Stimulated activated CD8-positive, alpha-beta memory T cell treated with anti-CD3 and anti-CD28 coated beads, Interleukin-4, amount 100 ng/mL, for 1 hour (primary cell): ENCODE data around the gene HADH.
"Not testable (repeated sequence)": the region's sequence is repeated elsewhere in the genome, so short reads cannot be mapped to it uniquely, and the experiment has no call there.

Experiments
- DNase-seq, 2 donors: peaks; one replicate each; pipeline ENCODE4 v3.0.0-alpha.2; 2020; ENCODE audit warnings: low read depth in 2 of 2, low spot score in 1 of 2

Gene HADH

DNA sequence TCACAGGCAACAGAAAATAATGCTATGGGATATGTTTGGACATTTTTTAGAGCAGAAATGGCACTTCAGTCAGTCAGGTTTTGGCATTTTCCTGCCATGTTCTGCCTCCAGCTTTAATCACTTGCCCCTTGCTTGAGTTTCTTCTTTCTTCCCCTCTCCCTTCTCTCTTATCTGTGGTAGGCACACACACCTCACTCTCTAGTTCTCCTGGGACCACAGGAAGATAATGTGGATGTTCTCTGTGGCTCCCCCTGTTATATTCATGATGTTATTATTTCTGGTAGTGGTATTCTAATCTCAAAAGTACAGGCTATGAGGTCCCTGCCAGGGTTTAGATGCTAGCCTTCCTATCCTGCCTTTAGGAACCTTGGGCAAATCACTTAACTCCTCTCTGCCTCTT lies 5.2 kb downstream of the HADH start:
- no peak for DNase-seq

- no peak for DNase-seq
These were observed 7.5 kb downstream of the HADH start for GRCh38 chr4:107996949-107997788.

GRCh38 chr4:107997794-107998193 lies 8.1 kb downstream of the HADH start:
- DNase-seq, result no peak

GRCh38 chr4:107999932-108000539 lies 10.3 kb downstream of the HADH start:
- DNase-seq, result no peak

- no peak for DNase-seq
These were observed 11.9 kb downstream of the HADH start for GRCh38 chr4:108001540-108002135.

- no peak for DNase-seq
These were observed 14.4 kb downstream of the HADH start for GRCh38 chr4:108003982-108004515.

- DNase-seq, result no peak
These were observed 15.0 kb downstream of the HADH start for GRCh38 chr4:108004646-108005045.

DNA sequence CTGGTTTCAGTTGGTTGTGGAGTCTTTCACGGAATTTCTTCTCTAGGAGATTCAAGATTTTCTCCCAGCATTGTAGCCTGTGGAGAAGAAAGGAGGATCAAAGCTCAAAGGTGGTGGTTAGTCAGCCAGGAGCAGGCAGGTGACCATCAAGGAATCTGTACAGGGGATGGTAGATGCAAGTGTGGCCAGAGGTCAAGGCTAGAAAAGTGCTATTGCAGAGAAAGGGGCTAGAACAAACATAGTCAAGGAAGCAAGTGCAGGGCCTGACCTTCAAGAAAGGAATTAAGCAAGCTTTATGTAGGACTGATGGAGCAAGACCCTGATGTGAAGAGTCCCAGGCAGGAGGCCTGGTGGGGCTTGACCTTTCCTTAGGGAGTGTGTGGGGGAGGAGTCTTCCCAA lies 16.1 kb downstream of the HADH start:
- no peak for DNase-seq

- DNase-seq, result no peak
These were observed 16.7 kb downstream of the HADH start for GRCh38 chr4:108006361-108006760.

- no peak for DNase-seq
These were observed 18.3 kb downstream of the HADH start for GRCh38 chr4:108007984-108008383.

DNA sequence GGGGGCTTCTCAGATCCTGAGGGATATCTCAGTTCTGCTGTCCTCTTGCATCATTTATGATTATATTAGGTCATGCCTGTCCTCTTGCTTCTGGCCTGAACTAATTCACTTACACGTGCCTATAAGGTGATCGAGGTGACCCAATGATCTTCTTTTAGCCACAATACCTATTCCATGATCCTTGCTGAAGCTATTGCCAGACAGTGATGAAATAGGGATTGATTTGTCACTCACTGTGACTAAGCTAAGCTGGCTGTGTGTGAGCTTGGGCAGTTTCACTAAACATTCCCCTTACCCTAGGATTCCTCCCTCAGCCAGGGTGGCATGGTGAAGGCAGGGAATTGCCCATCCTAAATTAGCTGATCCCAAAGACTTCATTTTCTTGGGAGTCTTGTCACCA lies 19.0 kb downstream of the HADH start:
- DNase-seq, result no peak

DNA sequence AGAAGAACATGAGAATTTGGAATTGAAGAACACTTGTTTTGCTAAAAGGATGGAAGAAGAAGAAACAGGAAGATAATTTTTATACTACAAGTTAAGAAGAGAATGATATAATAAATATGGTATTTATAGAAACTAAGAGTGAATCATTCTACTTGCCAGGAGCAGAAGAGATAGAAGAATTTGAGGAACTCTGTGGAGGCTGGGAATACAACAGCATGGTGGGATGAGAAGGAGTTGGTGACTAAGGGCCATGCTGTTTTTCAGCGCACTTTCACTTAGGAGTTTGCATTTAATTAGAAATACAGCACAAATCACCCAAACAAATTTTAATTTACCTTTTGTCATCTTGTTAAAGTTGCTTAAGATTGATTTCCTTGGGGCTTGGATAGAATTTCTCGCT lies 20.5 kb downstream of the HADH start:
- no peak for DNase-seq

DNA sequence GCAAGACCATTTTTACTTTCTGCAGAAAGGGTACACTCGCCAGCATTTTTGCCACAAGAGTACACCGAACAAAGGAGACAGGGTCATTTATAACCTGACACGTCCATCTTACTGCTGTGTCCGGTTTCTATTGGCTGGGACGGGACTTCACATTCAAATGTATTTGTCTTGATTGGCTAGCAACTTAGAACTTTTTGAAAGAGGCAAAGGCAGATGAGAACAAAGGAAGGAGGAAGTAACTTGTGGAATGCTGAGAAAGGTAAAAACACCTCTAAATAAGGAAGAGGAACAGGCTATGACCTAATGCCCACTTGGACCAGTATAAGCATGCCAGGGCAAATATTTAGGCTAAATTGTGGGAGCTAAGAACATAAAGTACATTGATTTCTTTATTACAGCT lies 22.7 kb downstream of the HADH start:
- DNase-seq, result not testable (repeated sequence)

DNA sequence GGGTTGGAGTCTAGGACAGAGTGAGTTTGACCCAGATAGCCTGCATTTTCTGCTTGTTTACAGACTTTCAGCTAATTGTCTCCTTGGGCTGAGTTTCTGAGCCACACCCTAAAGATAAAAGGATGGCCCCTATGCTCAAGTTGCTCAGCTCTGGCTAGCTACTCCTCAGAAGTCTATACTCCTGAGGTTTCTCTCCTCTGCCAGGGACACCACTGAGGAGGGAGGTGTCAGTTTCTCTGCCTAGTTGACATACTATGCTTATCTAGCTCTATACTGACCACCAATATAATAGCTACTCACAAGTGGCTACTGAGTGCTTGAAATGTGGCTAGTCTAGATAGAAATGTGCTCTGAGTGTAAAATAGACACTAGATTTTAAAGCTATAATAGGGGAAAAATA lies 23.6 kb downstream of the HADH start:
- DNase-seq, result no peak

DNA sequence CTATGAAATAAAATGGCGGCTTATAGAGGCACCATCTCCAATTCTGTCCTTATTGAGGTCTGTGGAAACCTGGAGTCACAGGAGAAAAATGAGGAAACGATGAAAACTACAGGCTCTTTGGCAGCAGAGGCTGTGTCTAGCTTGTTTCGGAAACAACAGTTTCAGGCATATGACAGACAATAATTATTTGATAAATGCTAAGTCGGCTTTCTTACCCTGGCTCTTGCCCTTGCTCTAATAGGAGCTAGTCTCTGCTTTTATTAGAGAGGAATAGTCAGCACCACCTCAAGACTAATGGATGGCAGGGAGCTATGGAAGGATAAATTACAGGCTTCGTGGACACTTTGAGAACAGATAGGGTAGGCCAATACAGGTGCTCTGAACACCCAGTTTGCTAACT lies 24.3 kb downstream of the HADH start:
- DNase-seq, result no peak

DNA sequence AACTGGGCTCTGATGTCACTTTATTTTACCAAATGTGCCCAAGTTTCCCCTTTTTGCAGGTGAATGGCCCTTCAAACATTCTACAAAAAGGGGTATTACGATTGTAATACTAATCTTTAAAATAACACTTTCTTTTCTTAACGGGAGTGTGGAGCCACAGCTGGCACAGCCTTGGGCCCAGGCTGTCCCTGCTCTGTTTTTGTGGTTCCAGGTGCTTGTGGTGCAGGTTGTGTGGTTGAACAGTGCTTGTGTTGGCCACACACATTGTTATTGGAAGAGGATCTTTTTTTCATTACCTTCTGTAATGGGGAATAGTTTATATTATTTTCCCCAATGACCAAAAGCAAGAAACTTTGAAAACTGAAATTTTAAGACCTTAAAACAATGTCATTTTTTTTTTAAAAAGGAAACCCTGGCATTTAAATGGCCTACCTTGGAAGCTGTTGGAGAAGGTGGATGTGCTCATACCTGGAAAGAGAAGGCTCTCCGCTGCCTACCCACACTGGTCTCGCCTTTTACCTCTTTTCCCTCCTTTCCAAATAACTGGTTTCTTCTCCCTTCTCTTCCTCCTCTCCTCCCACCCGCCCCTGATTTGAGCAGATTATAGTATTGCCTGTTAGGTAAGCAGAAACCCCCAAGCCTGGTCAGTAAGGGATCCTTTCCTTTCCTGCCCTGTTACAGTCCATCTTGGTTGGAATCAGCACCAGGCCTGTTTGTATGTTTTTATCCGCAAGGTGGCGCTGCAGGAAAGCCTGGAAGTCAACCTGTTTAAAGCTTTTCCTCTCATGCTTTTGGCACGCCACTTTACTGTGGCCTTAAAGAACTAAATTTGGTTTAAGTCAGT lies 28.6 kb downstream of the HADH start:
- peak; percentile 72 to 74 for DNase-seq

DNA sequence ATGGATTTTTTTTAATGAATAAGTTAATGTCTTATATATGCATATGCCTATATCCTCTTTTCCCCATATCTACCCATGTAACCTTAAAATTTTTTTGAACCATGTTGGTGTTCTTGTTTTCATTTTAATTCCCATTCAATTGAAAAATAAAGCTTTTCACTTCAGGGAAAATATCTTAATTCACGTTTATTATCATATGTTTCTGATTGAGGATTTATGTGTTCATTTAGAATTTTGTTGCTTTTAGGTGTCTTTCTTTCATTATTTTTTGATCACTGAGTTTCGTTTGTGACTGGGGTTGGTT lies 29.1 kb downstream of the HADH start:
- no peak for DNase-seq

GRCh38 chr4:108024085-108024877 lies 34.6 kb downstream of the HADH start:
- no peak for DNase-seq

DNA sequence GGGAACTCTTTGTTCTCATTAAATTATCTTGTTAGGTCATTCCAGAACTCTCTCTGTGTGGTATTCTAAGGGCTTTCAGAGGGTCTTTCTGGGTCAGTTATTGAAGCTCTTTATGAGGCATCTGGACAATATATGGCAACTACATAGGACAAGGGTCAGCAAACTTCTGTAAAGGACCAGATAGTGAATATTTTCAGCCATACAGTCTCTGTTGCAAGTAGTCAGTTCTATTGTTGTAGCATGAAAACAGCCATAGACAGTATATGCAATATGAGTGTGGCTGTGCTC lies 35.1 kb downstream of the HADH start:
- no peak for DNase-seq

GRCh38 chr4:108029016-108029720 lies 39.5 kb downstream of the HADH start:
- no peak for DNase-seq
